NCI-H1417 treated with DMSO at 0.1 percent for 48 hours (cell line): ENCODE measurements around the gene HOXA13.

Experiments
- DNase-seq: peaks from one replicate; lab custom pipeline; 2025; lab: John Stamatoyannopoulos, UW

Gene HOXA13

DNA sequence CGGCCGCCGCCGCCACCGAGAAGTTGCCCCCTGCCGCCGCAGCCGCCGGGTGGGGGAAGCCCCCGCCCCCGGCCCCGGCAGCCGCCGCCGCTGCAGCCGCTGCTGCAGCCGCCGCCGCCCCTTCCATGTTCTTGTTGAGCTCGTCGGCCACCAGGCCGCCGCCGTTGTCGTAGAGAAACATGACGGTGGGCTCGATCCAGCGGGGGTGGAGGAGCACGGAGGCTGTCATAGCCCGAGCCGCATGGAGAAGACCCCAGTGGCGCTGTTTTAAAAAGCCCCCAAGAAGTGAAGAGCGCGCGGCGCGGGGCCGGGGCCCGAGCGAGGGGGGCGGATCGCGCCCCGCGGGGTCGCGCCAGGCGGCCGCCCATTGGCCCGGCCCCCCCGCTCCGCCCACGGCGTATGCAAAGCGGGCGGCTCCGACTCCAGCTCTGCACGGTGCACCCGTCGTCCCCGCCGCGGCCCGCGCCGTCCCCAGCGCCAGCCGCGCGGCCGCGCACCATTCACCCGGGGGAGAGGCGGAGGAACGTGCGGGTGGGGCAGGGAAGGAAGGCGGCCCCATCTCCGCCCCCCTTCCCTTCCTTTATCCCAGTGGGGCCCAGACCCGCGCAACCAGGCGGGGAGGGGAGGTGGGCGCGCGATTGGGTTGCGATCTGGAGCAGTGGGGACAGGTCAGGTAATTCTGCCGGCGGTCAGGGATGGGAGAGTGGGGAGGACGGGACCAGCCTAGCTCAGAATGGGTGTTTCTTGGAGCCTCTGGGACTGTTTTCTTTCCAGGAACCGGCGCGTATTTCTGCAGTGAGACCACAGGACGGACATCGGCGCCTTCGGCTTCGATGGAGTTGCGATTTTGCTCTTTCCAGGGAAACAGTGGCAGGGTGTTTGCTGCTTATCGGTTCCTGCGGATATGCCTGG lies at the start of gene HOXA13:
Gene HOXA13 (minus strand): TSS at position 243 of the 912 bp plus-strand sequence. CDS start 14 bp downstream, at position 229.
- peak; percentile 18 for DNase-seq

DNA sequence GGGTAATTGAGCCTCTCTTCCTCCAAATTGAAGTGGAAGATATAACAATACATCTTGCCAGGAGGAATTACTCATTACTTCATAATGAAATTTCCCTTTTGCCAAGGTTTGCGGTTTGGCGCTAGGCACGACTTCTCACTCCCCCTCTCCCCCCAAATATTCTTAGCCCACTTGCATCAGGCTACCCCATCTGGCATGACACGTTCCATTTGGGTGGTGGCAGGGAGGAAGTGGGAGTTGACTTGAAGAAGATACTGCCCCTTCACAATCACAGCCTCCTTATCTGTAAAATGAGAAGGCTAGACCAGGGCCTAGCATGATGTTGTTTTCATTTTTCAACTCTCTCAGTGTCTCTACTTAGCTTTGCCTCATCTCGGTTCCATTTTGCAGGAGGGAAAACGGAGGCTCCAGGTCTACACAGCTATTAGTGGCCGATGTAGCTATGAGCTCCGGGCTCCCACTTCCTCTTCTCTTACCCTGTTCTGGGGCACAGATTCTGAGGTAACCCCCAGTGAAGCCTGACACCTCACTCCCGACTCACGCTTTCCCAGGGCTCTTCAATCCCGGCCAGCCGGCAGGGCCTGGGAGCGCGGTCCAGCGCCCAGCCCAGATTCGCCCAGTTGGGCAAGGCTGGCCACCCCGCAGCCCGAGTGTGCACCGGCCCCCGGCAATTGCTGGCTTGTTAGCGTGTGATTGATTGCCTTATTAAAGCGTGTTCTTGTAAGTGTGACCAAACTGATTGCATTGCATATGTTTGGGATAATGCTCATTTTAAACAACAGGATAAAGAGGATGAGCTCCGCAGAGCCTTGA lies 49.2 kb upstream of the HOXA13 start:
- no peak for DNase-seq

DNA sequence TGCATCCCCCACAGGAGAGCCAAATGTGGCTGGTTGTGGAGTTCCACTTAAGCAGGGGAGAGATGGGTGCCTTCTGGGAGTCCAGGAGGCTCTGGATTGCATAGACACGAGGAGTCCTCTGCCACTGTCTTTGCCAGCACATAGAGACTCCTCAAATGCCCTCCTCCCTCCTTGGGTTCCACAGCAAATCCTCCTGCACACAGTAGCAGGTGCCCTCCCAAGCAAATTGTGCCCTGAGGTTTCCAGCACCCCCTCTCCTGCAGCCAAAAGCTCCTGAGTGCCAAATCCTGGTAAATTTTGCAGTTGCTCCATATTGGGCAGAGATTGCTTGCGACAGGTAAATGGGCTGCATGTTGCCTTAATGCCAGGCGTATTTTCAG lies 48.5 kb upstream of the HOXA13 start:
- DNase-seq: no peak

DNA sequence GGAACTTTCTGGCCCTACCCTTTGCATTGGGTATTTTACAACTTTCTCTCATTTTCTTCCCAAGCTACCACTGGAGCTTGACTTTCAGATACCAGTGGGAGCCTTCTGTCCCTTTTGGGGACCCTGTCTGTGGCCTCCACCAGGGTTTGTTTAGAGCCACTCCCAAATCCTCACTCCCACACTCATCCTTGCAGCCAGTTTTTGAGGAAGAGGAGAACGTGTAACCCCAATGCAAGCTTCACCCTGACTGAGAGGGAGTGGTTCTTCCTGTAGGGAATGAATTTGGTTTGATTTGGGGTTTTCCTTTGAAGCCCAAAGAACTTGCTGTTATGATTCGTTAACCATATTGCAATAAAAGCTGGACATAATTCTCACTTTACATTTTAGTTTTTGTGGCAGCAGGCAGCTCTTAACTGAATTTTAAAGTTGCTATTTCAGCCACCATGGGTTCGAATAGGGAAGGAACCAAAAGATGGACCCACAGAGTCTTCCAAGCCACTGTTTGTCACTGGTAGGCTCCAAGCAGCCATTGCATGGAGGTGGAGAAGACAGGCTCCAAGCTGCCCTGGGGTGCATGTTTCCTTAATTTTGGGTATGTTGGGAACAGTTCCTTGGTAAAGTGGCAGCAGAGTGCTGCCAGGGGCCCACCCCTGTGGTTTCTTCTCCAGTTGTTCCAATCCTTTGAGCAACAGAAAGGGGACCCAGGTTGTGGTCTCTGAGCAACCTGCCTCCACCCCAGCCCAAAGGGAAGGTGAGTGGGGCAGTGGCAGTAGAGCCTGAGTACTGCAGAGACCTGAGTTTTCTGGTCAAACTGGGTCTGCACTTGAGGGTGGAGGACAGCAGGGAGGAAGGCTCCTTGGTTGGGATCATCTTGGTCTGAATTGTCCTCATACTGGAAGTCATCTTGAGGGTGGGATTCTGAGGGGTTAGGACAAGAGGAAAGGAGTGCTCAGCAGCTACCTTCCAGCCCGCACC lies 47.8 kb upstream of the HOXA13 start:
- DNase-seq: no peak

DNA sequence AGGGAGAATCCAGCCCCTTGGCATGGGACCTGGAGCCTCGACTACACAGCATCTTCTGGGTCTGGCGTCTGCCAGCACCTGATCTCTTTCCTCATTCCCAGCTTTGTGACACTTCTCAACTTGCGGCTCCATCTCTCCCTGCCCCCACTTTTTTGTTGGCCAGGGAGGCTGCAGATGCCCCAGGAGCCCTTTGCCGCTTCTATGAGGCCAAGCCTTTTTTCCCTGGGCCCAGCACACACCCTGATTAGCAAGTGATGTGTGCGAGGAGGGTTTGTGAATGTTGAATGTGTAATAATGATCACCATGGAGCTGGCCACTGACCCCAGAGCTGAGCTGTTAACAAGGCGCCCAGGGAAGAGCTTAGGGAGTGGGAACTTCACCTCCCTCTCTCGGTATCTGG lies 47.1 kb upstream of the HOXA13 start:
- DNase-seq: no peak

DNA sequence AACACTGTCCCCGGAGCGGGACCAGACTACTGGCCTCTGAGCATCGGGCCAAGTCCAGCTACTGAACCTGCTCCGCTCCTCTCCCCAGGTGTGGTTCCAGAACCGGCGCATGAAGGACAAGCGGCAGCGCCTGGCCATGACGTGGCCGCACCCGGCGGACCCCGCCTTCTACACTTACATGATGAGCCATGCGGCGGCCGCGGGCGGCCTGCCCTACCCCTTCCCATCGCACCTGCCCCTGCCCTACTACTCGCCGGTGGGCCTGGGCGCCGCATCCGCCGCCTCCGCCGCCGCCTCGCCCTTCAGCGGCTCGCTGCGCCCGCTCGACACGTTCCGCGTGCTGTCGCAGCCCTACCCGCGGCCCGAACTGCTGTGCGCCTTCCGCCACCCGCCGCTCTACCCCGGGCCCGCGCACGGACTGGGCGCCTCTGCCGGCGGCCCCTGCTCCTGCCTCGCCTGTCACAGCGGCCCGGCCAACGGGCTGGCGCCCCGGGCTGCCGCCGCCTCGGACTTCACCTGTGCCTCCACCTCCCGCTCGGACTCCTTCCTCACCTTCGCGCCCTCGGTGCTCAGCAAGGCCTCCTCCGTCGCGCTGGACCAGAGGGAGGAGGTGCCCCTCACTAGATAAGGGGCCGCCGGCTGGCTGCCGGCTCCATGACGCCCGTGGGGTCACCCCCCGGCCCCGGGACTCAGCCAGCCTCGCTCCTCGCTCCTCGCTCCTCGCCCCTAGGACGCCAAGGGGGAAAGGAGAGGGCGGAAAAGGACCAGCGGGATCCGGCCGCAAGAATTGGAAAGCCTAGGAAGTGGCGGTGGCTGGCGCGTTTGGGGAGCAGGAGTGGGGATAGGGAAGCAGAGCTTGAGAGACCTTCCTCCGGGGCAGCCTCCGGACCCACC lies 46.2 kb upstream of the HOXA13 start:
- no peak for DNase-seq

DNA sequence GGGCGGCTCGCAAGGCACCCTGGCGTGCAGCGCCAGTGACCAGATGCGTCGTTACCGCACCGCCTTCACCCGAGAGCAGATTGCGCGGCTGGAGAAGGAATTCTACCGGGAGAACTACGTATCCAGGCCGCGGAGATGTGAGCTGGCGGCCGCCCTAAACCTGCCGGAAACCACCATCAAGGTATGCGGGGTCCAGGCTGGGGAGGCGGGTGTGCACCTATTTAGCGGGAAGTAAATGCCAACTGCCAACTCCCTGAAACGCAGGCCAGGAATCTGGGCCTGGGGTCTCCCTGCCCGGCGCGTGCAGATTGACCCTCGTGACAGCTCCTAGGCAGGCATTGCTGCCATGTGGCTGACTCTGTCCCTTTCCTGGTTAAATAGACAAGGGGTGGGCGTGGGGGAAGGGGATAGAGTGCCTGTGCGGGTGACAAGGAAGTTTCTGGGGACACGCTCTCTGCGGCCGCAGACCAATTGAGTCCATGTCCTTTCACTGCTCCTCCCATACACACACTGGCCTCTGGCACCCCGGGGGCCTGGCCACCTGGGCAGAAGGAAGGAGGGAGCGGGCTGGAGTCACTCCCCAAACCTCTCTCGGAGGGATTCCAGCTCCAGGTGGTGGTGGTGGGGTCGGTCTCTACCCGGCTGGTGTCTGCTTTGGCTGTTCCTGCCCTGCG lies 45.4 kb upstream of the HOXA13 start:
- no peak for DNase-seq

DNA sequence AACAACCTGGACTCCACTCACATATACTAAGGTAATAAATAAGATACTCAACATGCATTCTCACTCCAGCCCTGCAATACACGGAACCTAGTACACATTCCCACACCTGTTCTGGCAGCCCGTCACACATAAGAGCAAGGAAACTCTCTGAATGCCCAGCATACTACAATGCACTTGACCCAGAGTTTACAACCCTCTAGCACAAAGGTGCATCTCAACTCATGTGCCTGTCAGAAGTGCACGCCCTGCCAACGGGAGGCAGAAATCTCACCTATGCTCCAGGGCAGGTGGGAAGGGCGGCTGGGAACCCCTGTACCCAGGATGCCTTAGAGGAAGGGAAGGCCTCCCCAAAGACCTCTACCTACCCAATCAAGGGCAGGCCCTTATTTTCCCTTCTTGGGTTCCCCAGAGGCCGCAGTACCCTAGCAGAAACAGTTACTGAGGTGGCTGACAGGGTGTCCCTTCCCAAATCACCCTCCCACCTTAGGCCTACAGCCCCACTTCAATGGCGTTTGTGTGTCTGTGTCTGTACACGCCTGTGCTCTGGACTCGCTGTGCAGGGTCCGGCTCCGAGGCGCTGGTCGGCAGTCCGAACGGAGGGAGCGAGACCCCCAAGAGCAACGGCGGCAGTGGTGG lies 44.7 kb upstream of the HOXA13 start:
- no peak for DNase-seq

DNA sequence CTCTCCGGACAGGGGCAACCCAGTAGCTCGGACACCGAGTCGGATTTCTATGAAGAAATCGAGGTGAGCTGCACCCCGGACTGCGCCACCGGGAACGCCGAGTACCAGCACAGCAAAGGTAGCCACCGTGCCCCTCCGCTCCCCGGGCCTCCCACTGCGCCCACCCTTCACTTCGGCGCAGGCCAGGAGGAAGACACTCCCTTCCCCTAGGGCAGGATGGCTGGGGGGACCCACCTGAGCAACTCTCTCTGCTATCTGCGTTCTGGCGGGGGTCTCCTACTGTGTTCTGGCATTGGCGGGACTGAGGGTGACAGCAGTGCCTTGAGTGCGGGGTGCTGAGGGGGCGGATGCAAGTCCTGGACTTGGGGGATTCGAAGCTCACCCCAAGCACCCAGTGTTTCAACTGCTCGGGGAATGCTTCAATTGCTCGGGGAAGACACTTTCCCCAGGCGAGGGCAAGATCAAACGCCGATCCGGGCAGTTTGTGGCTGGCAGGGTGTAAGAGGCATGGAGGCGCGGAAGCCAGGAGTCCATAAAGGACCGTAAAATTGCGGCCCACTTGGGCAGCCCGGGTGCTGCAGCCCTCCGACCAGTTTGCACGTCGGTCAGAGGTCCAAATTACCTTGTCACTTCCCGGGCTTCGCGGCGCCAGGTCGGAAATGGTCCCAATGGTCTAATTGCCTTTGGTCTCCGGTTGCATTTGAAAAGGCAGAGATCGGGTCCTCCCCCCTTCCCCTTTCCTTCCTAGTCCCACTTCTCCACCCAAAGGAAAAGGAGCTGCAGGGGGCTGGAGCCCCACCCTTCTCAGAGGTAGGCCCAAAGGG lies 43.7 kb upstream of the HOXA13 start:
- no peak for DNase-seq

DNA sequence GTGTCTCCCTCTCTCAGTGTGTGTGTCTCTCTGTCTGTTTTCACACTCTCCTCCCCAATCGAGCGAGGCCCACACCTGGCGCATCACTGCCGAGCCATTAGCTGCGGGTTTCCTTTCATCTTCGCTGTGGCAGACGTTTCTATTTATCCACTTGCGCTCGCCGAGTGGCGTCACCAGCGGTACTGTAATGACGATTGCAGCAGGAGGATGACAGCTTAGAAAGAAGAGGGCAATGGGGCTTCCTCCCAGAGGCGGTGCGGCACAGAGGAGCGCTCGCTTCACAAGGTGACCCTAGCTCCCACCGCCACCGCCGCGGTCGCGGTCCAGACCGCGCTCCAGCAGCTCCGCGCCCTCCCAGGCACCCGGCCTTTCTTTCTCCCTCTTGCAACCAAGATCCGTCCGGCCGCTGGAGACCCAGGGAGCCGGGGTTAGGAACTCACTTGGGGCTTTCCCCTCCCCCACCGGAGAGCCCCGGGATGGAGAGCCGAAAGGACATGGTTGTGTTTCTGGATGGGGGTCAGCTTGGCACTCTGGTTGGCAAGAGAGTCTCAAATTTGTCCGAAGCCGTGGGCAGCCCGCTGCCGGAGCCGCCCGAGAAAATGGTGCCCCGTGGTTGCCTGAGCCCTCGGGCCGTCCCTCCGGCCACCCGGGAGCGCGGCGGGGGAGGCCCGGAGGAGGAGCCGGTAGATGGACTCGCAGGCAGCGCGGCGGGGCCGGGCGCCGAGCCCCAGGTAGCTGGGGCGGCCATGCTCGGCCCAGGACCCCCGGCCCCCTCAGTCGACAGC lies 42.9 kb upstream of the HOXA13 start, which contains the start of gene EVX1:
Gene EVX1 (plus strand): TSS at position 248 of the 785 bp plus-strand sequence. CDS start 229 bp downstream, at position 477.
- DNase-seq: no peak

DNA sequence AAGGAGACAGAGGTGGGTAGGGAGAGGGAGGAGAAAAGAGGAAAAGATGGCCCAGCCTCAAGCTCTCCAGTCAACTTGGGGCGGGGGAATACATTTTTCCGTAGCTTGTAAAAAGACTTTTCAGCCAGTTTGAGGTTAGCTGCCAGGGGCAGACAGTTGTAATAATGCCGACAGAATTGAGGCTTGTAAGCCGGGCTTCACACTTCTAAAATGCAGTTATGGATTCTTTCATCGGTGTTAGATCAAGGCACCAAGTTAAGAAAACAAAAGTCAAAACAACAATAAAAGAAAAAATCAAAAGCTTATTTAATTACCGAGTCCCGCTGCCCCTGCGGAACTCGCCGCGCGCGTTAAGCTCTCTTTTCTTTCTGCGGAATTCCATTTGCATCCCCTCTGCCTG lies 42.3 kb upstream of the HOXA13 start:
- DNase-seq: no peak

DNA sequence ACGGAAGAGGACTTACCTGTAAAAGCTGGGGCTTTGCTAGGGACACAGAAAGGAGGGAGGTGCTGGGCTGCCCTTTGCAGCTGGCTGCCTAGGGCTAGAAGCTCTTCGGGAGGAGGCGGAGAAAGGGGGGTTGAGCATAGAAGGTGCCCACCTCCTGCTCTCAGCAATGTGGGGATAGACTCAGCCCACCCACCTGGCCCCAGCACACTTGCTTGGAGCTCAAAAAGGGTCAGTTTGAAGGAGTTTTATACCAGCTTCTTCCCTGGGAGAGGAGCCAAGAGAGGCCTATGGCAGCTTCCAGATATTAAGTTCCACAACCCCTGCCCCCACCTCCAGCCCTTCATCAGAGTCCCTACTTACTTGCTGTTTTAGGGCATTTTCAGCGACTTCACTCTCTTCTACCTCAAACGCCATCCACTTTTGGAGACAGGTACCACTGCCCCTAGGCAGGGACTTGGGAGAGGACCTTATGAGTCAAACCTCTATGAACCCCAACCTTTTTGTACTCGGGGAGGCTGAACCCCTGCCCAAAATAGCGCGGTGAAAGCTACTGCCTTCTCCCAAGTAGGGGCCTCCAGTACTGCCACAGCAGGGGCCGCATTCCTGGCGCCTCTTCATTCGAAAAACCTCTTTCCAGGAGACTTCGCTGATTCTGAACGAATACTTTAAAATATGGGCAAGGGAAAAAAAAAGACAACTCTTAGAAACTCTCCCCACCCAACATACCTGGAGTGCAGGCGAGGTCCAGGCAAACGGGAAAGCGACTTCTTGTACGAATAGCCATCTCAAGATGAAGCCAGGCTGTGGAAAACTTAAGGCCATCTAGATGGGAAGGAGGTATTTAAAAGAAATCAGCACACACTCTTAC lies 41.5 kb upstream of the HOXA13 start:
- DNase-seq: no peak

DNA sequence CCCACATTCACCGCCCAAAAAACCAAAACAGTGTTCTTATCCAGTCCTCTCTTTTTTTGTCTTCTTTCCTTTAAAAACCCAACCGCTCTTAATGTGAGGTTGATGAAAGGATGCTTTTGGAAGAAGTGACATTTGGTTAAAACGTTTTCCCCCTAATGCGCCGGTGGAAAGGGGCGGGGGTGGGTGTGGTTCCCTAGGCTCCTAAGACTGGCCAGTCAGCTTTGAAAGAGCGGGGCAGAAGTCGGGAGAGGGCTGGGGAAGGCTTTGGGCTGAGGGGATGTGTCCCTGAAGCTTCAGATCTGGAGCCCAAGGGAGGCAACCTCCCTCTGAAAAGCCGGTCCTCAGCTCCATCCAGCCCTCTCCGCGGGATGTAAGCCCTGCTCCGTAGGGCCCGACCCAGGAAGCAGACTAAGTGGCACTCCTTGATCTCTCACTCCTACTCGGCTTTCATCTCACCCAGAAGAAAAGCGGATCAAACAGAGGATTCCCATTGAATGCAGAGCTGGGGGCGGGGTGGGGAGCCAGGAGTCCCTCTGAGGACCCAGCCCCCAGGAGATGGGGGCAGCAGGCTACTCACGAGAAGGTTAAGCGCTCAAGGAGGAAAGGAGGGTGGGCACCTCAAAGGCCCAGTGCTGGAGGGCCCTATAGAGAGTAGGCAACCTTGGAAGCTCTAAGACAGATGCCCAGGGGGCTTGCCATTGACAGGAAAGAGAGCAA lies 40.3 kb upstream of the HOXA13 start:
- no peak for DNase-seq

DNA sequence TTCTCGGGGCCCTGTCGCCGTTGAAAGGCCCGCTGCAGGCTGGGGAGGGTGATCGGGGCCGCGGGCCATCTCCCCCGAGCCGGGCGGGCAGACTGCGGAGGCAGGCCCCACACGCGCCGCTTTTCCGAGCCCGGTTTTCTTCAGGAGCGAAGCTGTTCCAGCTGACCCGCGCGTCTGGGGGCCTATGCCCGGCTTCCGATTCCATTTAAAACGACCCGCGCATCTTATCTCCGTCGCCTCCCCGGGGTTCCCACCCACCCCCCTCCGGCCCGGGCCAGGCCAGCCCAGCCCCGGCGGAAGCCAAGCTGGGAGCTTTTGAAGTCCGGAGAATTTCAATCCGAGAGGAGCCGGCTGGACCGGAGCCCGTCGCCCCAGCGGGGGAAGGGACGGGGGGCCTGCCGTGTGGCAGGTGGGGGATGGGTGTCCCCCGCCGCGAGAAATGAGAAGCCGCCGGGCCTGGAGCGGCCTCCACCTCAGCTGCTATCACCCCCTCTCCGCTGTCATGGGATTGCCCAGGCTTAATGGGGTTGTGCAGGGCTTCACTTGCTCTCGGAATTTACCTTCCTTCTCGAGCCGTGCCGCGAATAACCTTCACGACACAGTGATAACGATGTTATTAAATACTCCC lies 39.6 kb upstream of the HOXA13 start:
- no peak for DNase-seq

DNA sequence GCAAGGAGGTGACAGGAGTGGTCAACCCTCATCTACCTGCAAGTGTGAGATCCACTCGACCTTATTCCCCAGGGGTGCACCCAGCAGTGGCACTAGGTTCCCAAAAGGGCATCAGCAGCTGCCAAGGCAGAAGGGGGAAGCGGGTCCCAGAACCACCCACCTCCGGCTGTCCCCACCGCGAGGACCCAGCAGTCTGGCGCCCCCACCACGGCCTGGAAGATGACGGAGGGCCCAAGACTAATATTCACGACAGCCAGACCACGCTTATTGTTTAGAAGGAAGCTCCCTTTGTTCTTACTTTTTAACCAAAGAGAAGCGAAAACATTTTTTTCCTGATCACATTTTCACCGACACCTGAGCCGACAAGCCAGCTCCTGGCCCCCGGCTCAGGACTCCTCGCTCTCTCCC lies 39.1 kb upstream of the HOXA13 start:
- DNase-seq: no peak
